ENCODE data around the gene HSF2.
"Not testable (repeated sequence)": the region's sequence is repeated elsewhere in the genome, so short reads cannot be mapped to it uniquely, and the experiment has no call there.

HSF2 gene

DNA sequence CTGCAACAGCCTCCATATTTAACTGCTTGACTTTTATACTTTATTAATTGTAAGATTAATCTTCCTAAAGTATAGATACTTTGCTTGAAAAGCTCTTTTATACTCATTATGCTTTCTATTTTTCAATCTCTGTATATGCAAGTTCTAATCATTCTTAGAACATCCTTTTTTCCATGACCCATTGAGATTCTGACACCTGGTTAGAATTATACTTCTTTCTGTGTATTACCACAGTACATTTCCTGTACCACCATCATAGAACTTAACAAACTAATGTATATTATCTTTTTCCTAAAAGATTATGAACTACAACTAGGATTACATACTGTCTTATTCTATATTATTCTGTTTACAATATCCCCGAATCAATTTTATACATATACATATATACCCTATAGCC, 58.6 kb downstream of the HSF2 start:
- no peak for DNase-seq

GRCh38 chr6:122459240-122459639, 59.8 kb downstream of the HSF2 start:
- no peak for DNase-seq

GRCh38 chr6:122459865-122460416, 60.5 kb downstream of the HSF2 start:
- DNase-seq = not testable (repeated sequence)

DNA sequence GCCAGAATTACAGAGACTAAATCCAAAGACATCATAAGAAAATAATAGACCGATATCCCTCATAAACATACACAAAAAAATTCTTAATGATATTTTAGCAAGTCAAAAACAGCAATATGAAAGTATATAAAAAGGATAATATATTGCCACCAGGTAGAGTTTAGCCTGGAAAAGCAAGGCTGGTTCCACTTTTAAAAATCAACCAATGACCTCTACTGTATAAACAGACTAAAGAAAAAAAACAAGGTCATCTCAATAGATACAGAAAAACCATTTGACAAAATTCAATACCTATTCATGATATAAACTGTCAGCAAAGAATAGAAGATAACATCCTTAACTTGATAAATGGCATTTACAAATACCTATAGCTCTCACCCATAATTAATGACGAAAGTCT, 62.4 kb downstream of the HSF2 start:
- no peak for DNase-seq

- DNase-seq = peak; percentile 91
Measured at GRCh38 chr6:122471107-122472021, 71.9 kb downstream of the HSF2 start, which contains the start of gene SERINC1. Gene SERINC1, minus strand, starts transcription at chr6:122471807. Its CDS starts 70 bp downstream, at chr6:122471737.

- no peak for DNase-seq
Measured at GRCh38 chr6:122472022-122472340, 72.5 kb downstream of the HSF2 start.

- DNase-seq = no peak
Measured at GRCh38 chr6:122476131-122476530, 76.7 kb downstream of the HSF2 start.

DNA sequence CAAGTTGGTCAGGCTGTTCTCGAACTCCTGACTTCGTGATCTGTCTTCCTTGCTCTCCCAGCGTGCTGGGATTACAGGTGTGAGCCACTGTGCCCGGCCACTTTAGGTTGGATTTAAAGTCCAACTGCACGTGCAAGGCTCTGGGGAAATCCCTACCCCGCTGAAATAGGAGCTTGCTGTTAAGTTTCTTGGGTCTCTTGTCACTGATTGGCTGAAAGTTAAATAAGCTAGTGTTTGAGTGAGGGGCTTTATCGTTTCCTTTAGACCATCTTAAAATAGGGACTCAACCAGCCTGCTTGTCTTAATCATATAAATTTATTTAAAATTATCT, 83.3 kb downstream of the HSF2 start:
- DNase-seq = no peak
